Right cardiac atrium (tissue), 5 donors: ENCODE results near the gene ZNF362. TPM values are rescaled to one million over a fixed set of nuclear protein-coding genes. Genes with fewer than 3 reads are reported as not detected.

ENCODE experiments used
- ATAC-seq, 2 donors: fragments of 200-7000 bp; cut with Tn5 transposase; one replicate each; pipeline versions ENCODE4 v1.8.0 to v1.9.1; 2020; ENCODE audit warnings: moderate library complexity in 2 of 2, mild to moderate bottlenecking in 1 of 2
- DNase-seq, 3 donors: peaks; one replicate each; pipeline ENCODE4 v3.0.0-alpha.2; 2020
- H3K27ac ChIP-seq: one replicate; pipeline ENCODE4 v1.5.1; 2013; ENCODE audit warnings: mild to moderate bottlenecking, low read length, control low read depth, moderate library complexity
- H3K27me3 ChIP-seq: one replicate; pipeline ENCODE4 v1.6.1; 2013; ENCODE audit not compliant: control insufficient read depth, insufficient read depth
- H3K4me1 ChIP-seq: one replicate; pipeline ENCODE4 v1.6.1; 2013; ENCODE audit warnings: low read length; ENCODE audit not compliant: control insufficient read depth, insufficient read depth
- H3K4me3 ChIP-seq: one replicate; pipeline ENCODE4 v1.5.1; 2013; ENCODE audit warnings: low read length, control low read depth
- H3K9me3 ChIP-seq: one replicate; pipeline ENCODE4 v1.6.1; 2013; ENCODE audit warnings: low read length; ENCODE audit not compliant: control insufficient read depth
- whole genome bisulfite sequencing: extraction: QIAGEN DNeasy Blood & Tissue Kit; methylation state at CpG from one replicate; pipeline ENCODE4 v1.1.7; 2013; 5-methylcytosine and 5-hydroxymethylcytosine counted together
- intact Hi-C, 4 donors: fragments of 100-400 bp; cut with DNase I; formaldehyde crosslinking; loops; one replicate each; pipeline versions ENCODE4 v1.11.0 to v1.14.0; 2022 to 2023
- polyA plus RNA-seq: library from polyadenylated mRNA; stranded (reverse); fragments of 200-250 nt; gene quantifications from one replicate; pipeline ENCODE4 v1.2.3, GENCODE V29; 2013
- total RNA-seq, 4 donors: library from RNA; stranded (reverse); fragmentation: NEBNext Ultra II Directional; extraction: Animal tissue kit (Norgen Biotek cat#: 25700); gene quantifications; one replicate each; pipeline ENCODE4 v1.2.1, GENCODE V29; 2021
- donor health status: healthy with polysubstance abuse.
- donor health status: DM: no; HTN: yes; CAD: no.
- donor health status: DM: no; HTN: no; CAD: no.
- donor health status: DM: no; HTN: yes; CAD: no; lungs with severe emphysema.
- donor health status: DM: yes; HTN: yes; CAD: no.

The ZNF362 gene
- total and polyA plus RNA-seq, 5 donors: 22.2 to 42.5 (median 39.7) TPM

DNA sequence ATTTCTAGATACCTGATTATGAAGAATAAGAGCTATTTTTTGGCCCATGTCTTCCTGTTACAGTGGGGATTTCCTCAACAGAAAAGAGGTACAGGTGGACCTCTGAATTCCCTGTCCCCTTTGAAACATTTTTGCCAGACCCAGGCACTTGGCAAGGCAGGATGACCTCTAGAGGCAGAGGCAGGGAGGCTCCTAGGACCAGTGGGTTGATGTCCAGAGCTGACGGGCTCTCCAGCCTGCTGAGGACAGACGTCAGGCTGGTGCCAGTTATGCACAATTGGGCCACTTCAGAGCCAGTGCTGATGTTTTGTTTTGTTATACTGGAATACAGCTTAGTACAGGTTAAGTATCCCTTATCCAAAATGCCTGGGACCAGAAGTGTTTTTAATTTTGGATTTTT lies 83.1 kb downstream of the ZNF362 start:
- Histone ChIP-seq H3K9me3 (no peaks in the 10 kb centered on the region), H3K4me3 (no peak overlapping the region), H3K27me3 (no peaks in the 10 kb centered on the region), H3K27ac (peak overlapping the region; percentile 98), H3K4me1 (peaks cover 55% of the 10 kb centered on the region)
- DNase-seq: peak in 2 of 3 donors; percentile 60 to 83
- intact Hi-C loops: no loop called here
- WGBS: 12% methylated on average over 2 of the region's 2 CpGs
- ATAC-seq: peak; percentile 25 to 41

DNA sequence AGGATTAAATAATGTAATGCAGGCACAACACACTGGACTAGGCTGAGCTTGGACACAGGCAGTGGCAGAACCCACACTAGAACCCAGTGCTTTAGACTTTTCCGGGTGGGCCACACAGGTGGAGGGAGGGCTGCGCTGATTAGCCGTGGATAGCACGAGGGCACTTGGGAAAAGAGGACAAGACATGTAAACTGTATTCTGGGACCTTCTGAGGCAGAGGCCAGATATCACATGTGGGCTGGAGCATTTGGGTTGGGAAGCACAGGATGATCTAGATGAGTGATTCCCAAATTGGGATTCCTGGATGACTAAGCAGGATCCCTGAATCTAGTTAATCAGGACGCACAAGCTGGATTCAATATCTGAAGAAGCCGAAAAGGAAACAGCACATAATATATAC lies 84.9 kb downstream of the ZNF362 start:
- Histone ChIP-seq H3K4me3 (no peak overlapping the region), H3K27ac (peak overlapping the region; percentile 86), H3K4me1 (peaks cover 48% of the 10 kb centered on the region), H3K27me3 (no peaks in the 10 kb centered on the region), H3K9me3 (no peaks in the 10 kb centered on the region)
- 56% methylated on average over 6 of the region's 6 CpGs for WGBS
- no peak for ATAC-seq
- DNase-seq: peak in 1 of 3 donors; percentile 34
- intact Hi-C loops: no loop called here

DNA sequence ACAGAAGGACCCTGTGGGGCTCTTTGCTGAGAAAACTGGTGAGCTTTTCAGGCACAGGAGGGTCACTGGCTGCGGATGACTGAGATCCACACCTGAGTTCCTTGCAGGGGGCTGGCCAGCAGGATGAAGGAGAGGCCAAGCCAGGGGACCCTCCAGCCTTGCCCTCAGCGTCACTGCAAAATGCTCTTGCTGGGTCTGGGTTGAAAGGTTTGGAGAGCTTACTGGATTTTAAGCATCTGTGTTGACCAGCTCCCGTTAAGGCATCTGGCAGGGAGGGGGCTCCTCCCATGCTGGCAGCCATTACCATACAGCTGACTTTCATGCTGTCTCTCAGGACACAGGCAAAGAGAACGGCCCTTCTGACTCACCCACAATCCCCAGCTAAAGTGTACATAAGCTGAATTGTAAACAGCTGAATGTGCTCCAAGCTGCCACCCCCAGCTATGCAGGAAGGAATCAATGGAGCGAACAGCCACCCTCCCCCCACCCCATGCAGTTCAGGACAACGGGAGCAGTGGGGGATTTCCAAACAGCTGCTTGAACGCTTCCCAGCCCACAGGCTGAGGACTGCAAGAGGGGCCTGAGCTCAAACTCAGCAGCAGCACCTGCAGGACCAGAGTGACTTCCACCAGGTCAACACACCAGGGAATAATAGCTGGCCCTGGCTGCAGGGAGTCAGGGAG lies 85.9 kb downstream of the ZNF362 start:
- Histone ChIP-seq H3K4me1 (peaks cover 50% of the 10 kb centered on the region), H3K27me3 (no peaks in the 10 kb centered on the region), H3K4me3 (no peak overlapping the region), H3K9me3 (no peaks in the 10 kb centered on the region), H3K27ac (peak overlapping the region; percentile 91)
- intact Hi-C loops: no loop called here
- ATAC-seq: peak; percentile 62 to 72
- WGBS: 13% methylated on average over 7 of the region's 7 CpGs
- peak; percentile 80 to 91 (median 83) for DNase-seq

DNA sequence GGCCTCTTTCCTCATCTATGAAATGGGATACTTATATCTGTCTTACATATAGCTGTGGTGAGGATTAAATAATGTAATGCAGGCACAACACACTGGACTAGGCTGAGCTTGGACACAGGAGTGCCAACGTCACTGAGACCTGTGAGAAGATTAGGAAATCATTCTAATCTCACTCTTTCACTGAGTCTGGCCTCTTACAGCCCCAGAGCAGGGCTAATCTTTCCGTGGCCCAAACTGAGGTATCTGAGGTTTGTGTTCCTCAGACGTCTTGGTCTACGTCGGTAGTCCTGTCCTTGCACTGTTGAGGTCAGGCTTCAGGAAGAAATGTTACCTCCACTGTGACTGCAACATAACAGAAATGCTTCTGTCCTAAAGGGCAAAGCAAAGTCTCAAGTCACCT lies 87.2 kb downstream of the ZNF362 start:
- H3K4me3 ChIP-seq: no peak overlapping the region
- H3K9me3 ChIP-seq: no peaks in the 10 kb centered on the region
- intact Hi-C loops: no loop called here
- DNase-seq (no peak), ATAC-seq (no peak)
- H3K27ac ChIP-seq: peak overlapping the region; percentile 56
- H3K27me3 ChIP-seq: no peaks in the 10 kb centered on the region
- H3K4me1 ChIP-seq: peaks cover 51% of the 10 kb centered on the region
- 24% methylated on average over 5 of the region's 5 CpGs for WGBS

DNA sequence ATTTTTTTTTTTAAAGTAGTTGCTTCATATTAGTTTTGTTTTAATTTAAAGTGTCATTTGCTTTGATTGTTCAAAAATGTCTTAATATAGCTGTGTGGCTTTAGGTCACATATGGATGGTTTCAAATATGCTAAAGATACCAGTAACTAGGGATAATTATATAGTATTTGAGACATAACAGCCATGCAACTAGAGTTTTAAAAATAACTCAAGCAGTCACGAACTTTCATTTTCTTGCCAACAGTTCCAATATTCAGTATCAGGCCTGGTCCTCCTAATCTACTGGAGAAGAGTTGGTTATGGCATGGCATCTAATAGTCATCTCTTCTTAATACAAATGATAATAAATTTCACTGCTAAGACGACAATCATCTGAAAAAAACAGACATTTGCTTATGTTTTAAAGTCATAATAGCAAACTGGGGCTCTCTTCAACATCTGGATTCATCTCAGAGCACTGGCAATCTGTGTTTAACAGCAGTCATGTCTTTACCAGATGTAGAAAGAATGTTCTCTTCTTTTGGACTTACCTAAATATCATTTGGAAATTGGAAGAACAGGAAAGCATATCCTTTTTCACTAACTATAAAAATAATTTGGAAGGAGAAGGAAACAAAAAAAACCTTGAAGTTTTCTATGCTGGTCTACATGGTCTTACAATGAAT lies 88.7 kb downstream of the ZNF362 start:
- DNase-seq (no peak), ATAC-seq (no peak)
- H3K4me1 ChIP-seq: peaks cover 43% of the 10 kb centered on the region
- intact Hi-C loops: no loop called here
- no peaks in the 10 kb centered on the region for H3K9me3 ChIP-seq
- no peaks in the 10 kb centered on the region for H3K27me3 ChIP-seq
- 15% methylated on average over 2 of the region's 2 CpGs for WGBS
- H3K27ac ChIP-seq: peak overlapping the region; percentile 67
- H3K4me3 ChIP-seq: no peak overlapping the region

DNA sequence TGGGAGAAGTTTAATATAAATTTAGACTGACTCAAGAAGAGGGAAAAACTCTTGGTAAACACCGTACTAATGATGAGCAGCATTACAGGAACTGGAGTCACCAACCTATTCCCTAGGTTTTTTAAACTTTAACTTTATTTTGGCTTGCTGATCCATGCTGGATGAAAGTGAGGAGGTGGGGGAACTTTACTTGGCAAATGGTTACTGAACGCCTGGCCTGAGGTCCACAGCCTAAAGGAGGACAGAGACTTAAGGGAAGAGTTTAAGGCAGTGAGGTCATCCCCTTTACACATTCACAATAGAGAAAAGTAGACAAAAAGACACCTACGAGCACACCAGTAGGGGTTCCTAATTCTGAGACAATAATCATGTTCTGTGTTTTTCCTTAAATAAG lies 90.2 kb downstream of the ZNF362 start:
- ATAC-seq (no peak), DNase-seq (no peak)
- intact Hi-C loops: no loop called here
- Histone ChIP-seq H3K27me3 (no peaks in the 10 kb centered on the region), H3K4me3 (peak overlapping the region; percentile 96), H3K27ac (peak overlapping the region; percentile 97), H3K4me1 (peaks cover 32% of the 10 kb centered on the region), H3K9me3 (no peaks in the 10 kb centered on the region)
- WGBS: 32% methylated on average over 3 of the region's 3 CpGs

DNA sequence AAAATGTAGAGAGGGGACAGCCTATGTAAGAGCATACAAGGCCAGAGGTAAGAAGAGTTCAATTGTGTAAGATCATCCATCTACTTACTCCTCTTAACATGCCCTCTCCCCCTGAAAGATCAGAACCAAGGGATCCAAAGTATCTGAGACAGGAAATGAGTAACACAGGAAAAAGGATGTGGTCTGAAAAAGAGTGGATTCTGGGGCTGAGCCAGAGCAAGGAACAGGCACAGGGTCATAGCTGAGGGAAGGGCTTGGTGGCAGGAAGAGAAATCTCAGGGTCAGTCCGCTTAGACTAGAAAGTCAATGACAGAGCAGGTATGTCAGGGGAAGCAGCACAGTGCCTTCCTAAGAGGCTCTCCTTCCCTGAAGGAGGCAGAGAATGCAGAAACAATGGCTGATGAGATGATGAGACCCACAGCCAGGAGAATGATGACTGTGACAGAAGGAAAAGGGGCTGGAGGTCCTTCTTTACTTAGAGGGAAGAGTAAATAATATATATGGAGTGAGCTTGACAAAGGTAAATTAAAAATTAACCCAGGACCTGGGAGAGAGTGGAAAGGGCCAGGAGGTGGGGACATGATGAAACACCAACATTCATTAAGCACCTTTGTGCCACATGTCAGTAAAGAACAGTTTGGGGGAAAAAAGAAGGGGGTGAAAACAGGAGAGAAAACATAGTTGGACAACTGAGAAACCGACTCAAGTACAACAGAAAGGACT lies 90.8 kb downstream of the ZNF362 start:
- peak overlapping the region; percentile 96 for H3K4me3 ChIP-seq
- 18% methylated on average over 2 of the region's 2 CpGs for WGBS
- peaks cover 27% of the 10 kb centered on the region for H3K4me1 ChIP-seq
- peak overlapping the region; percentile 98 for H3K27ac ChIP-seq
- no peaks in the 10 kb centered on the region for H3K9me3 ChIP-seq
- intact Hi-C loops: no loop called here
- peak; percentile 38 to 77 for ATAC-seq
- DNase-seq: peak; percentile 56 to 72 (median 68)
- no peaks in the 10 kb centered on the region for H3K27me3 ChIP-seq

DNA sequence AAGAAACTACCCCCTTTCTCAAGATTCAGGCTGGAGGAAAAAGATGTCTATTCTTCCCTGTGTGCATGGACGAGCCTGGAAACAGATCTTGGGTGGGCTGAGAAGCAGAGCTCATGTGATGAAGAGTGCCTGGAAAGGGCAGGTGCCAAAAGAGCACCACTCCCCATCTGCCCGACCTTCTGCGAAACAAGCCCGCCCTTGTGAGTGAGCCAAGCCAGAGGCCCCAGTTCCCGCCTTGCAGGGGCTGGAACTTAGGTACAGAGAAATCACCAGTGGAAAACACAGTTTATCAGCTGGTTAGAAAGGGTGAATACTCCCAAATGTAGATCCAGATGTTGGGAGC lies 91.3 kb downstream of the ZNF362 start:
- 17% methylated on average over 5 of the region's 5 CpGs for WGBS
- DNase-seq (peak; percentile 73 to 83 (median 74)), ATAC-seq (peak; percentile 15 to 70)
- Histone ChIP-seq H3K27me3 (no peaks in the 10 kb centered on the region), H3K4me1 (peaks cover 22% of the 10 kb centered on the region), H3K27ac (peak overlapping the region; percentile 98), H3K9me3 (no peaks in the 10 kb centered on the region), H3K4me3 (peak overlapping the region; percentile 96)
- intact Hi-C loops: no loop called here

DNA sequence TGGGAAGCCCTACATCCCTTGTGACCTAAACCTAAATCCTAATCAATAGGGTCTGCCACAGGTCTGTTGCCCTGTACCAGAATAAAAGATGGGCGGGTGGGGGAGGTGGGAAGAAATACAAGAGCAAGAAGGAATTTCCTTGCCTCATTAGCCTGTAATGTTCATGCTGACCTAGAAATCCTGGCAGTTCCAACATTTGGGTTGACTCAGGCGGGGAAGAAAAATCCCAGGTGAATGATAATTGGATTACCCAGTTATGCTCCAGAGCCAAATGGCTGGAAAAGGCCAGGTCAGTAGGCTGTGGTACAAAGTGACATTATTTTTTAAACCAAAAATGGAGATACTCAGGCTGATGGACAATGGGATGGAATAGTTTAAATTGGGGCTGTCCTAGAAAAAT lies 91.9 kb downstream of the ZNF362 start:
- no peak for DNase-seq
- intact Hi-C loops: no loop called here
- 34% methylated on average over 2 of the region's 2 CpGs for WGBS
- peak overlapping the region; percentile 96 for H3K4me3 ChIP-seq
- no peaks in the 10 kb centered on the region for H3K27me3 ChIP-seq
- H3K4me1 ChIP-seq: peaks cover 18% of the 10 kb centered on the region
- peak overlapping the region; percentile 92 for H3K27ac ChIP-seq
- no peaks in the 10 kb centered on the region for H3K9me3 ChIP-seq
- no peak for ATAC-seq

DNA sequence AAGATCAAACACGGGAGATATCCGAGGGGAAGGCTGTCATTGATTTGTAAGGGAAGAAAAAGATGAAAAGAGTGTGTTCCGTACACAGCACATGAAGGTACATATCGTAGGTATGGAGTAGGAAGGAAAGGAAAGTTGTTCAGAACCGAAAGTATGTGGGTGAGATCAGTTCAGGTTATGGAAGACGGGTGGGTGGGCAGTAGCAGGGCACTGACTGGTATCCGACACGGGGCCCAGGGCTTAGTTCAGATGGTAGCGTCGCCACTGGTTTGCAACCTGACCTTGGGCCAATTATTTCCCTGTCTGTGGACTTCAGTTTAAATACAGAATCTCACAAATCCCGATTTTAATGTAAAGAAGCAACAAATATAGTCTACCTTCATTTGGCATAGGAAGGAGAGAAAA lies 92.4 kb downstream of the ZNF362 start:
- intact Hi-C loops: no loop called here
- peaks cover 15% of the 10 kb centered on the region for H3K4me1 ChIP-seq

More for the DNA sequence above, 92.4 kb downstream of the ZNF362 start:
- no peaks in the 10 kb centered on the region for H3K27me3 ChIP-seq
- H3K27ac ChIP-seq: peak overlapping the region; percentile 92
- peak overlapping the region; percentile 96 for H3K4me3 ChIP-seq
- under 1% methylated on average over 11 of the region's 11 CpGs for WGBS
- ATAC-seq (no peak), DNase-seq (peak in 2 of 3 donors; percentile 45)
- no peaks in the 10 kb centered on the region for H3K9me3 ChIP-seq
